ENCODE results near the gene ABI1. TPM values are rescaled to one million over a fixed set of nuclear protein-coding genes. Genes with fewer than 3 reads are reported as not detected.

The ABI1 gene
- total and polyA plus RNA-seq, 9 of the 15 experiments (the other 6 are each of a cell fraction or from before 2014, with no cell fraction given) = 22.1 to 52.3 (median 39.0) TPM

- Histone ChIP-seq H3K9me1 (ENCODE audit: control insufficient read depth, insufficient read depth, low read length) (no peaks in the 10 kb centered on the region), H3K79me2 (ENCODE audit: control insufficient read depth, insufficient read depth, low read length) (no peaks in the 10 kb centered on the region), H3K9me3 (replicated peaks; ENCODE audit: control insufficient read depth, insufficient read depth, low read depth, low read length) (no peaks in the 10 kb centered on the region), H3K9ac (ENCODE audit: insufficient read depth in 1 of 2, low read depth in 2 of 2, low read length in 2 of 2) (no peak overlapping the region), H3K4me2 (ENCODE audit: insufficient read depth, low read length) (no peak overlapping the region), H3K27ac (ENCODE audit: extremely low read depth, low read depth, low read length) (no peak overlapping the region), H3K4me1 (replicated peaks in 1 of 2; ENCODE audit: control insufficient read depth in 2 of 2, insufficient read depth in 2 of 2, low read length in 2 of 2) (no peaks in the 10 kb centered on the region), H2AFZ (ENCODE audit: low read depth, low read length) (no peak overlapping the region), H3K36me3 (ENCODE audit: control insufficient read depth, insufficient read depth, low read length) (peaks cover 96% of the 10 kb centered on the region), H3K4me3 (no peak overlapping the region), H4K20me1 (replicated peaks; ENCODE audit: control insufficient read depth, insufficient read depth, low read length) (no peaks in the 10 kb centered on the region), H3K27me3 (ENCODE audit: control insufficient read depth in 2 of 2, insufficient read depth in 2 of 2, low read length in 2 of 2) (no peaks in the 10 kb centered on the region)
- CTCF ChIA-PET (ENCODE audit: low intra/inter-chr PET ratio) = no interaction called here
- POLR2A ChIA-PET = interaction anchor here (0.7 kb wide), 1 partner anchor 415 kb away, joined by 3 read pairs; no protein-coding TSS in a partner anchor
- TF ChIP-seq MTA2 (IDR thresholded peaks at IDR 0.05; ENCODE audit: low read depth) = no peak
- no peak for TF ChIP-seq ZNF766 (CRISPR knock-in tag; conservative IDR thresholded peaks at IDR 0.05)
- TF ChIP-seq LEF1 (IDR thresholded peaks at IDR 0.05) = no peak
- no peak for TF ChIP-seq SNRNP70 (optimal IDR thresholded peaks at IDR 0.05; ENCODE audit: low read depth, low read length)
- TF ChIP-seq TBP (optimal IDR thresholded peaks at IDR 0.05; ENCODE audit: low read depth, low read length) = no peak
- no peak for TF ChIP-seq FIP1L1 (IDR thresholded peaks at IDR 0.05; ENCODE audit: low read depth, low read length, poor library complexity, severe bottlenecking)
- TF ChIP-seq NELFE (IDR thresholded peaks at IDR 0.05; ENCODE audit: insufficient read depth, insufficient read length) = no peak
- TF ChIP-seq CEBPG (CRISPR knock-in tag; IDR thresholded peaks at IDR 0.05) = no peak
- TF ChIP-seq CEBPG (tag; conservative IDR thresholded peaks at IDR 0.05 in 1 of 2, IDR thresholded peaks at IDR 0.05 in 1 of 2) = no peak
- TF ChIP-seq NFATC3 (IDR thresholded peaks at IDR 0.05) = no peak
- TF ChIP-seq ZC3H11A (IDR thresholded peaks at IDR 0.05; ENCODE audit: low read depth, low read length) = no peak
- TF ChIP-seq, protein P1, sequence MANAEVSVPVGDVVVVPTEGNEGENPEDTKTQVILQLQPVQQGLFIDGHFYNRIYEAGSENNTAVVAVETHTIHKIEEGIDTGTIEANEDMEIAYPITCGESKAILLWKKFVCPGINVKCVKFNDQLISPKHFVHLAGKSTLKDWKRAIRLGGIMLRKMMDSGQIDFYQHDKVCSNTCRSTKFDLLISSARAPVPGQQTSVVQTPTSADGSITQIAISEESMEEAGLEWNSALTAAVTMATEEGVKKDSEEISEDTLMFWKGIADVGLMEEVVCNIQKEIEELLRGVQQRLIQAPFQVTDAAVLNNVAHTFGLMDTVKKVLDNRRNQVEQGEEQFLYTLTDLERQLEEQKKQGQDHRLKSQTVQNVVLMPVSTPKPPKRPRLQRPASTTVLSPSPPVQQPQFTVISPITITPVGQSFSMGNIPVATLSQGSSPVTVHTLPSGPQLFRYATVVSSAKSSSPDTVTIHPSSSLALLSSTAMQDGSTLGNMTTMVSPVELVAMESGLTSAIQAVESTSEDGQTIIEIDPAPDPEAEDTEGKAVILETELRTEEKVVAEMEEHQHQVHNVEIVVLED (CRISPR knock-in tag; IDR thresholded peaks at IDR 0.05) = no peak
- TF ChIP-seq TRIM28 (IDR thresholded peaks at IDR 0.05) = no peak
- TF ChIP-seq ZSCAN29 (IDR thresholded peaks at IDR 0.05) = no peak
- TF ChIP-seq NCOA2 (IDR thresholded peaks at IDR 0.05; ENCODE audit: partially characterized antibody in 2 of 2) = no peak
- no peak for TF ChIP-seq CBFA2T2 (conservative IDR thresholded peaks at IDR 0.05)
- no peak for TF ChIP-seq SRF (CRISPR knock-in tag; IDR thresholded peaks at IDR 0.05)
- no peak for TF ChIP-seq PHB2 (IDR thresholded peaks at IDR 0.05; ENCODE audit: low read depth)
- TF ChIP-seq MECOM (CRISPR knock-in tag; IDR thresholded peaks at IDR 0.05) = no peak
- in situ Hi-C loops (cut with MboI) (loop anchor here (10.0 kb wide), 1 partner anchor 632 kb away; no protein-coding TSS in a partner anchor), intact Hi-C loops (cut with micrococcal nuclease) (no loop called here)
- no TSS peak for BruUV-seq (replicated peaks)
- ATAC-seq = no peak
- FAIRE-seq = no peak
- DNase-seq (ENCODE audit: extremely low read depth in 1 of 4, low spot score in 3 of 4) = no peak
- 97% methylated on average over 2 of the region's 2 CpGs for WGBS (ENCODE audit: insufficient coverage, low coverage, missing lambda C conversion rate)
Measured at GRCh38 chr10:26743091-26743490, 117.7 kb downstream of the ABI1 start.
